CD4-positive, alpha-beta T cell treated with Interleukin-21 for 1 hour (primary cell): ENCODE data around the gene RABGAP1L.
"Not testable (repeated sequence)": the region's sequence is repeated elsewhere in the genome, so short reads cannot be mapped to it uniquely, and the experiment has no call there.

Experiments used
- DNase-seq: peaks from one replicate; pipeline ENCODE4 v3.0.0-alpha.2; 2020

Gene RABGAP1L

DNA sequence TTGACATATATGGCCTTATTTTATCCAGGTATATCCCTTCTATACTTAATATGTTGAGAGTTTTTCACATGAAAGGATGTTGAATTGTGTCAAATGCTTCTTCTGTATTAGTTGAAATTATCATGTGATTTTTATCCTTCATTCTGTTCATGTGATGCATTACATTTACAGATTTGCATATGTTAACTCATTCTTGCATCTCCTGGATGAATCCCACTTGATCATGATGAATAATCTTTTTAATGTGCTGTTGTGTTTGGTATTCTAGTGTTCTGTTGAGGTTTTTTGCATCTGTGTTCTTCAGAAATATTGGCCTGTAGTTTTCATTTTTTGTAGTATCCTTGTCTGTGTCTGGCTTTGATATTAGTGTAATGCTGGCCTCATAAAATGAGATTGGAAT lies 150.2 kb downstream of the RABGAP1L start:
- no peak for DNase-seq

- no peak for DNase-seq
Measured at GRCh38 chr1:174314433-174314832, 155.1 kb downstream of the RABGAP1L start.

GRCh38 chr1:174315239-174315638 lies 155.9 kb downstream of the RABGAP1L start:
- no peak for DNase-seq

DNA sequence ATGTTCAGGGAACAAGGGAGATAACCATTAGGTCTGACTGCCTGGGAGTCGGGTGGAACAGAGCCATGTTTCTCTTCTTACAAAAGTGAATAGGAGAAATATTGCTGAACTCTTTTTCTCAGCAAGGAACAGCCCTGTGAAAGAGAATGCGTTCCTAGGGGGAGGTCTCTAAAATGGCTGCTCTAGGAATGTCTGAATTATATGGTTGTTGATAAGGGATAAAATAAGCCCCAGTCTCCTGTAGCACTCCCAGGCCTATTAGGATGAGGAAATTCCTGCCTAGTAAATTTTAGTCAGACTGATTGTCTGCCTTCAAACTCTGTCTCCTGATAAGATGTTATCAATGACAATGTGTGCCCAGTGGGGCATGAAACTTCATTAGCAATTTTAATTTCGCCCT lies 161.6 kb downstream of the RABGAP1L start:
- DNase-seq, result not testable (repeated sequence)

- no peak for DNase-seq
Measured at GRCh38 chr1:174322202-174322862, 163.0 kb downstream of the RABGAP1L start.

DNA sequence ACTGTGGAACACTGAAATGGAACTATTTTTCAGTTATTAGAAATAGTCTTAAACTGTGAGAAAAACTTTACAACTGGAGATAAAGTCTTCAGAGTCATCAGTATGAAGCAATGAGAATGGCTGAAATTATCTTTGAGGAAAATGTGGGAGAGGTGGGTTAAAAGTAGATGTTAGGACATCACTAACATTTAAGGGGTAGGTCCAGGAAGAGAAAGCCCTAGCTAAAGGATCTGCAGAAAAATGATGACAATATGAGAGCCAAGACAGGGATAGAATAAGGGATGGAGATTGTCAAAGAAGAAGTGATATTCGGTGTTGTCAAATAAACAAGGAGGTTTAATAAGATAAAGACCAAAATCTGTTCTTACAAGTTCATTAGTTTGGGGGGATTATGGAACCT lies 165.2 kb downstream of the RABGAP1L start:
- DNase-seq, result no peak

DNA sequence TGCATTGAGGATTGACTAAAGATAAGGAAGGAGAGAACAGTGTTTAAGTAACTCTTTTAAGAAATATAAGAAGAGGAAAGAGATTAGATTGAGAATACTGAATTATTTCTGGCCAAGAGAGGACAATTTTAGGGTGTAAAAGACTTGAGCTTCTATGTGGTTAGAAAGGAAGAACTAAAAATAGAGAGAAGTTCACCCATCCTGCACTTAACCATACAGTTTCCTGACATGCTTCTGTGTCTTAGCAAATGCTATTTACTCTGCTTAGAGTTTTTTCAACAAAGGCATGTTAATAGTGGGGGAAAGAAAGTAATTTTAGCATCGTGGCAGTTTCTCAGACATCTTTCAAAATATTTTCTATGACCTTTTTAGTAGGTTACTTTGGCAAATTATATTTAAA lies 165.6 kb downstream of the RABGAP1L start:
- no peak for DNase-seq

- DNase-seq, result no peak
Measured at GRCh38 chr1:174326278-174326677, 167.0 kb downstream of the RABGAP1L start.

DNA sequence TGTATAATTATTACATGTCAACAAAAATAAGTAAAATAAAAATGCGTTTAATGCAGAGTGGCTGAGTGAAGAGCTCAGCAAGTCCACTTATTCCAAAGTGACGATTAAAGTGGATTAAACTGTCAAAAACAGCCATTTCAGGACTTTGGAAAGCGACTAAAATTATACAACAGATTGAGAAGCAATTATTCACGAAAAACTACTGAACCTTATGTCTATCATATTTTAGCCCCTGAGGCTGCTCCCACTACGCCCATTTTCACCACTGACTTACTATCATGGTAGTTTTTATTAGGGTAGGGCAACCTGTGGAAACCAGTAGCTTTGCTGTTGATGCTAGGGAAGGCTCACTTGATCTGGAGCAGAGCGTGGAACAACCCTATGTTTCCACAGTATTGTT lies 174.1 kb downstream of the RABGAP1L start:
- DNase-seq, result no peak

DNA sequence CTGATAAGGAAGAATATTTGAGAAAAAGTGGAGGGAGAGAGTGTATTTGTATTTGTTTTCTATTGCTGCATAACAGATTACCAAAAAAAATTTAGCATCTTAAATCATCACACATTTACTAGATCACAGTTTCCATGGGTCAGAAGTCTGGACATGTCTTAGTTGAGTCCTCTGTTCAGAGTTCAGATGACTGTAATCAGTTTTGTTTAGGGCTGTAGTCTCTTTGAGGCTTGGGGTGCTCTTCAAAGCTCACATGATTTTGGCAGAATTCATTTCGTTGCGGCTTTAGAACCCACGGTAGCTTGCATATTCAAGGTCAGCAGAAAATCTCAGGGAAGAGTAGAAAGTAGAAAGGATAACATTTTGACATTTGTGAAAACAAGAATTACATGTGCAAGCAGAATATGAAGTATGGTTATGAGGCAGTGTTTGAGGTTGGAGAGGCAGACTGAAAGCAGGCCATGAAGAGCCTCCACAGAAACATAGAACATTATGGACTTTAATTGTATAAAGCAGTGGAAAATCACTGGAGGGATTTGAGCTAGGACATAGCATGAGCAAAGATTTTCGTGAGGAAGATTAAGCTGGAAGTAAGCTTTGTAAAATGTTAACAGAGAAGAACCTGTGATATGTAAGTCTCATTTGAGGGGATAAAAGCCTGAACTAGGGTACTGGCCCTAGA lies 177.8 kb downstream of the RABGAP1L start:
- DNase-seq, result no peak

DNA sequence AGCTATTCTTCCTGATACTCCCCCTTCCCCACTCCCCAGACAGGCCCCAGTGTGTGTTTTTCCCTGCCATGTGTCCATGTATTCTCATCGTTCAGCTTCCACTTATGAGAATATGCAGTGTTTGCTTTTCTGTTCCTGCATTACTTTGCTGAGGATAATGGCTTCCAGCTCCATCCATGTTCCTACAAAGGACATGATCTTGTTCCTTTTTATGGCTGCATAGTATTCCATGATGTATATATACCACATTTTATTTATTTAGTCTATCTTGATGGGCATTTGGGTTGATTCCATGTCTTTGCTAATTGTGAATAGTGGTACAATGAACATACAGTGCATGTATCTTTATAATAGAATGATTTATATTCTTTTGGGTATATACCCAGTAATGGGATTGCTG lies 181.1 kb downstream of the RABGAP1L start:
- not testable (repeated sequence) for DNase-seq

DNA sequence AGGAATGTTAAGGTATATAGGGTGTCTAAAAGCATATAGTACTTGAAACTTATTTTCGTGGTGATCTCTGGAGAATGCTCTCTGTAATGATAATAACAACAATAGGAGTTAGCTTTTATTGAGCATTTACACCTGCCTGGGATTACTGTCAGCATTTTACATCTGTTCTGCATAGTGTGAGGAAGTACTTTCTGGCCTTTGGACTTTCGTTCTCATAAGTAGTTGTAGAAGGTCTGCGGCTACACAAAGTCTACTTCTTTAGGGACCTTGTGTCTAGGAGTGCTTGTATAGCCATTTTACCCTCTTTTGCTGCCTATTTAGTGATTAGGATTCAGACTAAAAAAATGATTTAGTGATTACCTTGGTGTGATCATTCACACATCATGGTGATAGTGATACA lies 184.8 kb downstream of the RABGAP1L start:
- DNase-seq, result no peak

- no peak for DNase-seq
Measured at GRCh38 chr1:174352117-174352516, 192.8 kb downstream of the RABGAP1L start.

- no peak for DNase-seq
Measured at GRCh38 chr1:174352883-174353608, 193.7 kb downstream of the RABGAP1L start.

DNA sequence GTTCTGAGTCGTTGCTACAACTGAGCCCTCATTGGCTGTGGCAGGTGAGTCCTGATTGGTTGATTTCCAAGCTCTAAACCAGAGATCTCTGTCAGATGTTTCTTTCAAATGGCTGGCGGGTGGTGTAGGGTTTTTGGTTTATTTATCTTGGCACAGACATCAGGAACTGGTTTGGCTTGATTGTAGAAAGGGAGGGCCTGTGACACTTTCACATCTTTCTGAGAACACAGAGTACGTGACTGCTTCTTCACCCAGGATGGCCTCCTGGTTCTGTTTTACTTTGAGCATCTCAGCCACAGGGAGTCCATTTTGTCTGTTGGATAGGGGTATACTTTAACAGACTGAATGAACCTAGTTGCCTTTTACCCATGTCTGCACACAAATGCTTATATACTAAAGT lies 199.0 kb downstream of the RABGAP1L start:
- DNase-seq, result no peak

GRCh38 chr1:174358786-174359453 lies 199.6 kb downstream of the RABGAP1L start:
- DNase-seq, result no peak

DNA sequence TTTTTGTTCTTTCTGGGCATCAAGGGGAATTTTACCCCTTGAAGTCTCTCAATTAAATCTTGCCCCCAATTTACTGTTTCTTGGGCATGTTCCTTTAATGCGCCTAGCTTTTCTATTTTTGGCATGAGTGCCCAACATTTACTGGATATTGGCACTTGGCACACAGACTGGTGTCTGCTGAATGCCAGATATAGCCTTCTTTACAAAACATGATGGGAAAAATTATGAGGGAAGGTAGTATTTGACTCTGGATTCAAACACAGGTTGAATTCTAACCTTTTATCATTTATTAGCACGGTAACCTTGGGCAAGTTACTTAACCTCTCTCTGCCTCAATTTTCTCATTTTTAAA lies 200.1 kb downstream of the RABGAP1L start:
- no peak for DNase-seq

DNA sequence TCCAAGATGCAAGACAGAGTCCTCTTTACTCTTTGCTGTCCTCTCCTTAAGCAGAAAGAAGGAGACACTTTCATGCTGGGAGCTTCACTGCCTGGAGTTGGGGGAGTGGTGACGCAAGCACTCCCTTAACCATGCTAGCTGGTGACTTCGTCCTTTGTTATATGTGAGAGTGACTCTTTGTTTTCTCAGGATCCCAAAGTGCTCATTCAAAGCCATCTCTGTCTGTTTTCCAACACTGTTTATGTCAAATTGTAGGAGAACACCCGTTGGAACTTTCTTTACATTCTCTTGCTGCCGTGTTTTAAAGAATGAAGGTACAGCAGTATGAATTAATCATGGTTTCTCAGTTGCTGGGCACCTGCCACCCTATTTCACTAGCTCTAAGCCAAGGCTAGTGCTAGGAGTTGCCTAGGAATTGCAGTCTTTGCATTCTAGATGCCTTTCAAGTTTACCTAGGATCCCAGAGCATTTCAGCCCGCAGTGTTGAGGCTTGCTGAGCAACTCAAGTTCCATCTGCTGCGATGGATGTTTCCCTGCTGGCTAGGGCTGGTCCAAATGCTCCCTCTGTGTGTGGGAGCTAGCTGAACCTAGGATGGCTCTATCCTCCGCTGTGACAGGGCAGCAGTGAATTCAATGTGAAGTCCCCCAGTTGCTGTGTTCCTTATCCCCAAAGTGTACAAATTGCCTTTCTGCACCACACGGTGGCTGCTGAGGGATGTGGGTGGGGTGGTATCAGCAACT lies 205.8 kb downstream of the RABGAP1L start:
- DNase-seq, result no peak

DNA sequence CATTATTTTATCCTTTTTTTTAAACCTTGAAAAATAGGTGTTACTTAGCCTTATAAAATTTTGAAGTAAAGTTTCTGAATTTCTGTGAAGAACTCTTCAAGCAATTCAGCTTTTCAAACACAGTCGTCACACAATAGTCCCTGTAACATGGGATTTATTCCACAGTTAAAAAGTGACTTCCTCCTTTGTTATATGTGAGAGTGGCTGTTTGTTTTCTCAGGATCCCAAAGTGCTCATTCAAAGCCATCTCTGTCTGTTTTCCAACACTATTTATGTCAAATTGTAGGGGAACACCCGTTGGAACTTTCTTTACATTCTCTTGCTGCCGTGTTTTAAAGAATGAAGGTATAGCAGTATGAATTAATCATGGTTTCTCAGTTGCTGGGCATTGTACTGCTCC lies 207.6 kb downstream of the RABGAP1L start:
- DNase-seq, result no peak

GRCh38 chr1:174367892-174368291 lies 208.6 kb downstream of the RABGAP1L start:
- no peak for DNase-seq

DNA sequence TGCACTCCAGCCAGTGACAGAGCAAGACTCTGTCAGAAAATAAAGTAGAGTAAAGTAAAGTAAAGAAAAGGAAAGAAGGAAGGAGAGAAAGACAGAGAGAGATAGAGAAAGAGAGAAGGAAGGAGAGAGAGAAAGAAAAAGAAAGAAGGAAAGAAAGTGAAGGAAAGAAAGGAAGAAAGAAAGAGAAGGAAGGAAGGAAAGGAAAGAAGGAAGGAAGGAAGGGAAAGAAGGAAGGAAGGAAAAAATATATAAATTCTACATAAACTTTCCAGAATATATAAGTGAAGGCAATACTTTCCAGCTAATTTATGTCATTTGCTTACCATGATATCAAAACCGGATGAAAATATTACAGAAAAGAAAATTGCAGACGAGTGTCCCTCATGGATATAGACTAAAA lies 216.7 kb downstream of the RABGAP1L start:
- DNase-seq, result no peak

- no peak for DNase-seq
Measured at GRCh38 chr1:174391716-174392115, 232.4 kb downstream of the RABGAP1L start.

- no peak for DNase-seq
Measured at GRCh38 chr1:174393885-174394284, 234.6 kb downstream of the RABGAP1L start.
